GM20000 (cell line): ENCODE measurements around the gene MYH15.

Experiments used
- DNase-seq: peaks from one replicate; pipeline ENCODE4 v3.0.0; 2012; ENCODE audit warnings: low spot score
- CTCF ChIP-seq: IDR thresholded peaks from 2 replicates; pipeline ENCODE4 v1.5.1; 2012; ENCODE audit warnings: mild to moderate bottlenecking, control low read depth; ENCODE audit errors: extremely low read depth, missing control alignments

MYH15 gene

GRCh38 chr3:108461661-108462111 is 48.7 kb downstream of the MYH15 start:
- TF ChIP-seq CTCF: no peak
- DNase-seq: no peak

GRCh38 chr3:108459225-108459624 is 51.2 kb downstream of the MYH15 start:
- no peak for TF ChIP-seq CTCF
- no peak for DNase-seq

- DNase-seq: no peak
- no peak for TF ChIP-seq CTCF
Measured at GRCh38 chr3:108455212-108455705, 55.1 kb downstream of the MYH15 start.

GRCh38 chr3:108453565-108453964 is 56.8 kb downstream of the MYH15 start:
- no peak for DNase-seq
- no peak for TF ChIP-seq CTCF

- DNase-seq: no peak
- no peak for TF ChIP-seq CTCF
Measured at GRCh38 chr3:108450444-108450843, 60.0 kb downstream of the MYH15 start.

- TF ChIP-seq CTCF: no peak
- no peak for DNase-seq
Measured at GRCh38 chr3:108448593-108448992, 61.8 kb downstream of the MYH15 start.

GRCh38 chr3:108447096-108447847 is 63.1 kb downstream of the MYH15 start:
- TF ChIP-seq CTCF: no peak
- no peak for DNase-seq
